SK-N-SH (cell line): ENCODE results near the gene PTDSS2. TPM values are rescaled to one million over a fixed set of nuclear protein-coding genes. Genes with fewer than 3 reads are reported as not detected.

Experiments
- CTCF ChIA-PET: fragments of 300-600, 350-600 bp; formaldehyde crosslinking; extraction: SDS; loops from one replicate; lab custom pipeline; 2021; lab: Yijun Ruan, JAX
- POLR2A ChIA-PET: fragments of 350-600 bp; sonication (Branson Sonifier 250); formaldehyde crosslinking; extraction: SDS; loops from one replicate; lab custom pipeline; 2020; ENCODE audit warnings: antibody characterized with exemption, inconsistent platforms; lab: Yijun Ruan, JAX
- DNase-seq: peaks from one replicate; pipeline ENCODE4 v3.0.0; 2012
- H2AFZ ChIP-seq: fragments of 200-600 bp; sonication (generic); 2 replicates; pipeline ENCODE4 v1.8.1; 2016; ENCODE audit warnings: antibody characterized with exemption, mild to moderate bottlenecking, low read depth
- H3F3A ChIP-seq: fragments of 200-600 bp; sonication (generic); replicated peaks from 2 replicates; pipeline ENCODE3; 2016; ENCODE audit warnings: antibody characterized with exemption, mild to moderate bottlenecking; ENCODE audit not compliant: insufficient read depth
- H3K27ac ChIP-seq, 2 experiments: fragments of 200-500 bp in 1 of 2; fragments of 200-600 bp in 1 of 2; sonication (Bioruptor generic) in 1 of 2; sonication (generic), shearing (Covaris generic) in 1 of 2; 2 replicates each; pipeline versions ENCODE4 v1.5.1 to v1.6.1; 2014 to 2016; ENCODE audit warnings: low read depth in 2 of 2, inconsistent platforms in 1 of 2, low read length in 1 of 2, mild to moderate bottlenecking in 1 of 2, mixed read lengths in 1 of 2
- H3K27me3 ChIP-seq: fragments of 200-600 bp; sonication (generic), shearing (Covaris generic); 2 replicates; pipeline ENCODE4 v1.6.1; 2016; ENCODE audit warnings: mixed run types; ENCODE audit not compliant: insufficient read depth
- H3K36me3 ChIP-seq, 2 experiments: fragments of 200-500 bp in 1 of 2; fragments of 200-600 bp in 1 of 2; sonication (Bioruptor generic) in 1 of 2; sonication (generic) in 1 of 2; replicated peaks in 1 of 2; 2 replicates each; pipeline versions ENCODE3 to v1.5.1; 2014 to 2016; ENCODE audit warnings: low read length in 1 of 2, mild to moderate bottlenecking in 1 of 2; ENCODE audit not compliant: insufficient read depth in 2 of 2, control insufficient read depth in 1 of 2
- H3K4me1 ChIP-seq, 2 experiments: fragments of 200-500 bp in 1 of 2; fragments of 200-600 bp in 1 of 2; sonication (Bioruptor generic) in 1 of 2; sonication (generic), shearing (Covaris generic) in 1 of 2; 2 replicates each; pipeline versions ENCODE4 v1.5.1 to v1.6.1; 2014 to 2016; ENCODE audit warnings: low read depth in 1 of 2, low read length in 1 of 2, mixed run types in 1 of 2; ENCODE audit not compliant: insufficient read depth in 2 of 2, control insufficient read depth in 1 of 2
- H3K4me2 ChIP-seq: fragments of 200-600 bp; sonication (generic), shearing (Covaris generic); 2 replicates; pipeline ENCODE4 v1.6.1; 2017; ENCODE audit warnings: mixed run types
- H3K4me3 ChIP-seq, 2 experiments: fragments of 200-500 bp in 1 of 2; fragments of 200-600 bp in 1 of 2; sonication (Bioruptor generic) in 1 of 2; sonication (generic), shearing (Covaris generic) in 1 of 2; 2 replicates each; pipeline versions ENCODE4 v1.5.1 to v1.8.1; 2014 to 2016; ENCODE audit warnings: low read depth in 2 of 2, inconsistent platforms in 1 of 2, low read length in 1 of 2, mild to moderate bottlenecking in 1 of 2, mixed read lengths in 1 of 2, moderate library complexity in 1 of 2
- H3K79me2 ChIP-seq: fragments of 200-600 bp; sonication (generic); 2 replicates; pipeline ENCODE4 v1.8.1; 2017; ENCODE audit warnings: mild to moderate bottlenecking; ENCODE audit not compliant: insufficient read depth
- H3K9ac ChIP-seq: fragments of 200-600 bp; sonication (generic); 2 replicates; pipeline ENCODE4 v1.6.1; 2017; ENCODE audit warnings: mixed run types
- H3K9me2 ChIP-seq: fragments of 200-600 bp; sonication (generic); 2 replicates; pipeline ENCODE4 v1.6.1; 2017; ENCODE audit warnings: mixed run types
- H3K9me3 ChIP-seq: fragments of 200-600 bp; sonication (generic); 2 replicates; pipeline ENCODE4 v1.6.1; 2017; ENCODE audit warnings: mixed run types, mild to moderate bottlenecking, moderate library complexity
- H4K20me1 ChIP-seq: fragments of 200-600 bp; sonication (generic); 2 replicates; pipeline ENCODE4 v1.6.1; 2017; ENCODE audit warnings: mild to moderate bottlenecking, mixed run types; ENCODE audit not compliant: insufficient read depth
- CTCF ChIP-seq: fragments of 200-600 bp; sonication (generic); IDR thresholded peaks from 2 replicates; pipeline ENCODE4 v1.6.1; 2017; ENCODE audit warnings: antibody characterized with exemption, mild to moderate bottlenecking, moderate library complexity
- ELF1 ChIP-seq: IDR thresholded peaks from 2 replicates; pipeline ENCODE4 v1.4.0; 2012
- EP300 ChIP-seq, 2 experiments: IDR thresholded peaks; 2 replicates each; pipeline versions ENCODE4 v1.4.0 to v1.6.1; 2012; ENCODE audit warnings: borderline replicate concordance in 1 of 2, low read depth in 1 of 2, low read length in 1 of 2
- FOSL2 ChIP-seq: IDR thresholded peaks from 2 replicates; pipeline ENCODE4 v1.4.0; 2012; ENCODE audit warnings: low read depth, mild to moderate bottlenecking, moderate library complexity, borderline replicate concordance
- FOXJ3 ChIP-seq: sonication (generic); formaldehyde crosslinking; IDR thresholded peaks from 2 replicates; pipeline ENCODE4 v1.5.1; 2020; ENCODE audit warnings: mild to moderate bottlenecking, missing genetic modification reagents
- FOXM1 ChIP-seq: IDR thresholded peaks from 2 replicates; pipeline ENCODE4 v1.4.0; 2012; ENCODE audit warnings: low read depth, mild to moderate bottlenecking
- GATA2 ChIP-seq: sonication (generic); formaldehyde crosslinking; IDR thresholded peaks from 2 replicates; pipeline ENCODE4 v1.5.0; 2020; ENCODE audit warnings: mild to moderate bottlenecking, missing genetic modification reagents
- JUND ChIP-seq: IDR thresholded peaks from 2 replicates; pipeline ENCODE4 v1.4.0; 2012
- MAX ChIP-seq: IDR thresholded peaks from 2 replicates; pipeline ENCODE4 v1.4.0; 2012; ENCODE audit warnings: low read depth
- MXI1 ChIP-seq: IDR thresholded peaks from 2 replicates; pipeline ENCODE4 v1.6.1; 2012; ENCODE audit warnings: mild to moderate bottlenecking, low read depth, low read length, improper control_type of control experiment
- NRF1 ChIP-seq: IDR thresholded peaks from 2 replicates; pipeline ENCODE4 v1.6.1; 2012; ENCODE audit warnings: low read depth, mild to moderate bottlenecking, low read length
- PBX3 ChIP-seq: IDR thresholded peaks from 2 replicates; pipeline ENCODE4; 2012
- RAD21 ChIP-seq: IDR thresholded peaks from 2 replicates; pipeline ENCODE4 v1.6.1; 2012; ENCODE audit warnings: mild to moderate bottlenecking, low read length
- RCOR1 ChIP-seq: fragments of 150-350 bp; IDR thresholded peaks from 2 replicates; pipeline ENCODE4 v1.6.1; 2017; ENCODE audit warnings: antibody characterized with exemption, low read length
- RXRA ChIP-seq: IDR thresholded peaks from 2 replicates; pipeline ENCODE4 v1.4.0; 2012; ENCODE audit warnings: low read depth, mild to moderate bottlenecking, borderline replicate concordance
- SMC3 ChIP-seq: IDR thresholded peaks from 2 replicates; pipeline ENCODE4 v1.6.1; 2012; ENCODE audit warnings: low read depth, low read length, improper control_type of control experiment
- TEAD4 ChIP-seq: IDR thresholded peaks from 2 replicates; pipeline ENCODE4 v1.4.0; 2012; ENCODE audit warnings: mild to moderate bottlenecking, borderline replicate concordance; ENCODE audit not compliant: insufficient read depth
- USF1 ChIP-seq: IDR thresholded peaks from 2 replicates; pipeline ENCODE4 v1.4.0; 2012; ENCODE audit warnings: low read depth, borderline replicate concordance
- ZBTB33 ChIP-seq: IDR thresholded peaks from 2 replicates; pipeline ENCODE4 v1.4.0; 2012; ENCODE audit warnings: low read depth, borderline replicate concordance
- WGBS: methylation state at CpG from one replicate; pipeline ENCODE4 v1.1.6; 2017; ENCODE audit warnings: low lambda C conversion rate; 5-methylcytosine and 5-hydroxymethylcytosine counted together
- polyA plus RNA-seq, 3 experiments: library from polyadenylated mRNA; depleted of rRNA; stranded (reverse); fragments of >200 nt; gene quantifications; 2 replicates each; pipeline ENCODE4 v1.2.3, GENCODE V29; 2012

The PTDSS2 gene
- polyA plus RNA-seq, 1 of the 3 experiments (the other 2 are of a cell fraction) = 28.6 TPM

- ChIA-PET CTCF (interaction anchor here (0.7 to 1.5 kb wide), 2 partner anchors 16 to 51 kb away, joined by 4 read pairs; no protein-coding TSS in a partner anchor), POLR2A (no interaction called here)
- peaks cover 7 to 9% of the 10 kb centered on the region in 2 experiments; a peak in 2 of 4 replicates for H3K4me1 ChIP-seq
- H3K4me2 ChIP-seq = no peak overlapping the region
- no peak overlapping the region for H3K4me3 ChIP-seq
- 82% methylated on average over 14 of the region's 24 CpGs for WGBS
- H3K27ac ChIP-seq = no peak overlapping the region; a peak in 1 of 4 replicates
- no peak for DNase-seq
- TF ChIP-seq EP300 (IDR thresholded peaks at IDR 0.05; ENCODE audit: borderline replicate concordance in 1 of 2, low read depth in 1 of 2, low read length in 1 of 2) (no peak), GATA2 (CRISPR knock-in tag) (no peak)
- H3K9ac ChIP-seq = no peak overlapping the region
- H4K20me1 ChIP-seq = 0 out of 2 replicates have a peak, but pooled peaks cover 7% of the 10 kb centered on the region
- H3F3A ChIP-seq = peaks cover 4% of the 10 kb centered on the region
- no peaks in the 10 kb centered on the region for H3K27me3 ChIP-seq
- peaks cover 51% of the 10 kb centered on the region for H3K79me2 ChIP-seq
- H2AFZ ChIP-seq = no peak overlapping the region
- H3K9me2 ChIP-seq = no peaks in the 10 kb centered on the region
- no peaks in the 10 kb centered on the region for H3K9me3 ChIP-seq
- peaks cover 9 to 41% of the 10 kb centered on the region in 2 experiments for H3K36me3 ChIP-seq
Measured at GRCh38 chr11:503179-503981, 53.3 kb downstream of the PTDSS2 start.

GRCh38 chr11:504053-504993 is 54.2 kb downstream of the PTDSS2 start:
- Histone ChIP-seq H4K20me1 (0 out of 2 replicates have a peak, but pooled peaks cover 7% of the 10 kb centered on the region), H2AFZ (no peak overlapping the region), H3K9me3 (no peaks in the 10 kb centered on the region), H3K36me3 (peaks cover 7 to 33% of the 10 kb centered on the region in 2 experiments), H3K4me3 (no peak overlapping the region), H3F3A (peaks cover 4% of the 10 kb centered on the region), H3K4me1 (peaks cover 7 to 9% of the 10 kb centered on the region in 2 experiments; a peak in 2 of 4 replicates), H3K4me2 (no peak overlapping the region), H3K27ac (no peak overlapping the region; a peak in 1 of 4 replicates), H3K9me2 (no peaks in the 10 kb centered on the region), H3K79me2 (peaks cover 61% of the 10 kb centered on the region), H3K9ac (no peak overlapping the region), H3K27me3 (no peaks in the 10 kb centered on the region)
- ChIA-PET CTCF (interaction anchor here (0.6 to 1.2 kb wide), 3 partner anchors 54 to 254 kb away, joined by 3 read pairs; partner anchors contain the start of gene PTDSS2), POLR2A (no interaction called here)
- WGBS = 92% methylated on average over 52 of the region's 72 CpGs
- no peak for DNase-seq
- TF ChIP-seq RCOR1 = no peak
- TF ChIP-seq ZBTB33 = no peak
- TF ChIP-seq JUND = no peak
- no peak for TF ChIP-seq USF1
- no peak for TF ChIP-seq NRF1
- no peak for TF ChIP-seq RXRA
- no peak for TF ChIP-seq MXI1
- TF ChIP-seq FOXJ3 (CRISPR knock-in tag) = no peak
- TF ChIP-seq TEAD4 = no peak
- TF ChIP-seq SMC3 = no peak
- no peak for TF ChIP-seq PBX3
- no peak for TF ChIP-seq FOSL2
- no peak for TF ChIP-seq GATA2 (CRISPR knock-in tag)
- no peak for TF ChIP-seq CTCF
- no peak for TF ChIP-seq RAD21
- no peak for TF ChIP-seq ELF1
- no peak for TF ChIP-seq FOXM1
- TF ChIP-seq MAX = no peak
